Nucleus accumbens (tissue), 56 donors: Measurements from ENCODE around the gene TMEM185B.
A peak's percentile ranks its signal among the peaks of the same experiment; 100 is the strongest.

Source experiments
- DNase-seq, 56 donors: peaks; one replicate each; lab custom pipeline; 2025; lab: John Stamatoyannopoulos, UW

The TMEM185B gene

GRCh38 chr2:120252225-120253020, 29.2 kb upstream of the TMEM185B start, which contains the start of gene RALB:
Gene RALB (plus strand): TSS chr2:120252852. CDS start chr2:120278665, 25,813 bp downstream.
- peak; percentile 84 to 100 (median 98) for DNase-seq

- DNase-seq, result no peak
These were observed 28.7 kb upstream of the TMEM185B start for GRCh38 chr2:120251880-120252224.

GRCh38 chr2:120251078-120251477, 27.9 kb upstream of the TMEM185B start:
- DNase-seq, result no peak

GRCh38 chr2:120250640-120251039, 27.4 kb upstream of the TMEM185B start:
- DNase-seq, result no peak

GRCh38 chr2:120247851-120248250, 24.7 kb upstream of the TMEM185B start:
- DNase-seq, result no peak

- DNase-seq, result no peak
These were observed 23.5 kb upstream of the TMEM185B start for GRCh38 chr2:120246546-120247300.

- DNase-seq, result no peak
These were observed 22.5 kb upstream of the TMEM185B start for GRCh38 chr2:120245520-120246332.

GRCh38 chr2:120244656-120245519, 21.7 kb upstream of the TMEM185B start:
- DNase-seq, result no peak

GRCh38 chr2:120243875-120244553, 20.8 kb upstream of the TMEM185B start:
- no peak for DNase-seq

- DNase-seq, result no peak
These were observed 20.0 kb upstream of the TMEM185B start for GRCh38 chr2:120243211-120243610.

- no peak for DNase-seq
These were observed 18.5 kb upstream of the TMEM185B start for GRCh38 chr2:120241684-120242083.

GRCh38 chr2:120240901-120241429, 17.8 kb upstream of the TMEM185B start:
- no peak for DNase-seq

- no peak for DNase-seq
These were observed 16.5 kb upstream of the TMEM185B start for GRCh38 chr2:120239488-120240287.

- DNase-seq, result no peak
These were observed 15.7 kb upstream of the TMEM185B start for GRCh38 chr2:120238728-120239487.

GRCh38 chr2:120237491-120237902, 14.3 kb upstream of the TMEM185B start:
- no peak for DNase-seq

GRCh38 chr2:120236791-120237190, 13.6 kb upstream of the TMEM185B start:
- DNase-seq, result no peak

GRCh38 chr2:120236316-120236715, 13.1 kb upstream of the TMEM185B start:
- no peak for DNase-seq

GRCh38 chr2:120235681-120236080, 12.5 kb upstream of the TMEM185B start:
- DNase-seq, result no peak
